ENCODE results near the gene CSTB.

DNA sequence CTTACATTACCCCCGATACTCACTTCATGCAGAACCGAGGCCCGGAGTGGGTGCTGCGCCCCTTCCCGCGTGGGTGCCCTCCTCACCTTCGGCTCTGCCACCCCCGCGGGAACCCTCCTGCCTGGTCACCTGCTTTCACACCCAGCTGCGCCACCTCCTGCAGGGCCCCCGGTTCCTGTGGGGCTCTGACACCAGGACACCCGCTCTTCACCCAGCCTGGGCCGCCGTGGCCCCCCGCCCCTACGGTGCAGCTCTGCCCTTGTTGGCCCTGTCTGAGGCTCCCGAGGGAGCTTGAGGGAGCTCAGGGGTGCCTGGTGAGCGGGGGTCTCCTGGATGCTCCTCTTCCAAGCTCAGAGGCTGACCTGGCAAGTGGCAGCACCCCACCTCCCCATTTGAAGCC, 32.3 kb upstream of the CSTB start:
- TF ChIP-seq, protein P1, sequence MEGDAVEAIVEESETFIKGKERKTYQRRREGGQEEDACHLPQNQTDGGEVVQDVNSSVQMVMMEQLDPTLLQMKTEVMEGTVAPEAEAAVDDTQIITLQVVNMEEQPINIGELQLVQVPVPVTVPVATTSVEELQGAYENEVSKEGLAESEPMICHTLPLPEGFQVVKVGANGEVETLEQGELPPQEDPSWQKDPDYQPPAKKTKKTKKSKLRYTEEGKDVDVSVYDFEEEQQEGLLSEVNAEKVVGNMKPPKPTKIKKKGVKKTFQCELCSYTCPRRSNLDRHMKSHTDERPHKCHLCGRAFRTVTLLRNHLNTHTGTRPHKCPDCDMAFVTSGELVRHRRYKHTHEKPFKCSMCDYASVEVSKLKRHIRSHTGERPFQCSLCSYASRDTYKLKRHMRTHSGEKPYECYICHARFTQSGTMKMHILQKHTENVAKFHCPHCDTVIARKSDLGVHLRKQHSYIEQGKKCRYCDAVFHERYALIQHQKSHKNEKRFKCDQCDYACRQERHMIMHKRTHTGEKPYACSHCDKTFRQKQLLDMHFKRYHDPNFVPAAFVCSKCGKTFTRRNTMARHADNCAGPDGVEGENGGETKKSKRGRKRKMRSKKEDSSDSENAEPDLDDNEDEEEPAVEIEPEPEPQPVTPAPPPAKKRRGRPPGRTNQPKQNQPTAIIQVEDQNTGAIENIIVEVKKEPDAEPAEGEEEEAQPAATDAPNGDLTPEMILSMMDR (conservative IDR thresholded peaks at IDR 0.05; ENCODE audit: low read depth, low read length) = no peak
- TF ChIP-seq EZH2 (IDR thresholded peaks at IDR 0.05; ENCODE audit: low read length, unreplicated experiment) (no peak), EZH2phosphoT487 (IDR thresholded peaks at IDR 0.05; ENCODE audit: borderline replicate concordance, low read length) (no peak)
